CD4-positive, alpha-beta T cell (primary cell): Measurements from ENCODE around the gene LPP. TPM values are rescaled to one million over a fixed set of nuclear protein-coding genes. Genes with fewer than 3 reads are reported as not detected.

Experiments used
- ATAC-seq: fragments of 200-7000 bp; cut with Tn5 transposase; one replicate; pipeline ENCODE4 v1.10.0; 2022; ENCODE audit warnings: mild to moderate bottlenecking; ENCODE audit not compliant: poor library complexity
- CTCF ChIA-PET: fragments of 350-600 bp; sonication (Branson Sonifier 250); formaldehyde crosslinking; loops from one replicate; lab custom pipeline; 2021; ENCODE audit warnings: antibody characterized with exemption, inconsistent platforms; lab: Charles Lee
- POLR2A ChIA-PET: fragments of 350-600 bp; sonication (Branson Sonifier 250); formaldehyde crosslinking; loops from one replicate; lab custom pipeline; 2021; ENCODE audit warnings: antibody characterized with exemption, inconsistent platforms; lab: Charles Lee
- DNase-seq, 14 experiments: peaks; one replicate each; pipeline ENCODE4 v3.0.0-alpha.2; 2013 to 2020; ENCODE audit warnings: mixed read lengths in 2 of 14
- H3K27ac ChIP-seq, 2 donors: one replicate each; pipeline versions ENCODE4 v1.5.1 to v1.7.0; 2013; ENCODE audit warnings: low read length in 2 of 2, low read depth in 1 of 2, mild to moderate bottlenecking in 1 of 2
- H3K27me3 ChIP-seq, 2 experiments: 1 replicate in 1 of 2; 2 replicates in 1 of 2; pipeline versions ENCODE4 v1.6.1 to v1.7.0; 2013; ENCODE audit warnings: low read length in 2 of 2, control low read depth in 1 of 2, mild to moderate bottlenecking in 1 of 2, moderate library complexity in 1 of 2; ENCODE audit not compliant: insufficient read depth in 2 of 2, control insufficient read depth in 1 of 2
- H3K36me3 ChIP-seq: one replicate; pipeline ENCODE4 v1.6.1; 2013; ENCODE audit warnings: low read length, control low read depth; ENCODE audit not compliant: insufficient read depth
- H3K4me1 ChIP-seq: one replicate; pipeline ENCODE4 v1.6.1; 2013; ENCODE audit warnings: low read length, control low read depth; ENCODE audit not compliant: insufficient read depth
- H3K4me3 ChIP-seq: one replicate; pipeline ENCODE4 v1.5.1; 2013; ENCODE audit warnings: mild to moderate bottlenecking, low read length, moderate library complexity
- H3K9me3 ChIP-seq, 2 experiments: 1 replicate in 1 of 2; 2 replicates in 1 of 2; pipeline versions ENCODE4 v1.6.1 to v1.7.0; 2013; ENCODE audit warnings: low read length in 2 of 2, mild to moderate bottlenecking in 2 of 2, control low read depth in 1 of 2, moderate library complexity in 1 of 2; ENCODE audit not compliant: control insufficient read depth in 1 of 2, insufficient read depth in 1 of 2
- H3K27ac Mint-ChIP-seq: one replicate; pipeline ENCODE4 v1.8.0; 2020; ENCODE audit warnings: mixed read lengths
- H3K27me3 Mint-ChIP-seq: one replicate; pipeline ENCODE4 v1.8.0; 2021; ENCODE audit warnings: mixed read lengths
- H3K36me3 Mint-ChIP-seq: one replicate; pipeline ENCODE4 v1.8.0; 2021; ENCODE audit warnings: low read depth, mixed read lengths
- H3K4me1 Mint-ChIP-seq: one replicate; pipeline ENCODE4 v1.8.0; 2021; ENCODE audit warnings: low read depth, mixed read lengths
- H3K4me3 Mint-ChIP-seq: one replicate; pipeline ENCODE4 v1.8.0; 2020; ENCODE audit warnings: mild to moderate bottlenecking, mixed read lengths
- H3K9me3 Mint-ChIP-seq: one replicate; pipeline ENCODE4 v1.8.0; 2020; ENCODE audit warnings: mixed read lengths
- CTCF ChIP-seq: fragments of 200-600 bp; IDR thresholded peaks from one replicate; pipeline ENCODE4 v1.8.0; 2022; ENCODE audit warnings: antibody characterized with exemption, mild to moderate bottlenecking
- intact Hi-C, 2 experiments: fragments of 100-400 bp; cut with DNase I in 1 of 2; cut with micrococcal nuclease in 1 of 2; formaldehyde crosslinking; loops; one replicate each; pipeline versions ENCODE4 v1.15.1 to v1.9.0; 2023 to 2025; cut with DNase I, micrococcal nuclease
- total RNA-seq, 174 experiments: library from RNA in 2 of 174; stranded (reverse) in 2 of 174; gene quantifications; one replicate each; pipeline ENCODE4 v1.2.3 and lab custom pipeline; 2021 to 2026

LPP gene
- total RNA-seq, 2 experiments from 2014 or later = 45.6 to 45.9 TPM

GRCh38 chr3:188706599-188706998 lies 552.6 kb downstream of the LPP start:
- no peaks in the 10 kb centered on the region for H3K36me3 ChIP-seq
- POLR2A ChIA-PET = no interaction called here
- H3K9me3 ChIP-seq = no peaks in the 10 kb centered on the region
- no peaks in the 10 kb centered on the region for H3K4me1 ChIP-seq
- CTCF ChIA-PET = no interaction called here
- Mint-ChIP-seq H3K27me3 (no peaks in the 10 kb centered on the region), H3K9me3 (no peaks in the 10 kb centered on the region), H3K4me3 (no peak overlapping the region), H3K27ac (no peak overlapping the region), H3K4me1 (peaks cover 9% of the 10 kb centered on the region), H3K36me3 (peaks cover 16% of the 10 kb centered on the region)
- ATAC-seq (no peak), DNase-seq (no peak)
- intact Hi-C loops = no loop called here
- H3K4me3 ChIP-seq = no peak overlapping the region
- no peak for TF ChIP-seq CTCF
- H3K27me3 ChIP-seq = no peaks in the 10 kb centered on the region
- H3K27ac ChIP-seq = no peak overlapping the region

GRCh38 chr3:188707381-188708288 lies 553.7 kb downstream of the LPP start:
- TF ChIP-seq CTCF = no peak
- ATAC-seq (no peak), DNase-seq (no peak)
- Mint-ChIP-seq H3K9me3 (no peaks in the 10 kb centered on the region), H3K36me3 (peaks cover 16% of the 10 kb centered on the region), H3K27me3 (no peaks in the 10 kb centered on the region), H3K4me3 (no peak overlapping the region), H3K4me1 (peaks cover 9% of the 10 kb centered on the region), H3K27ac (no peak overlapping the region)
- ChIA-PET POLR2A (no interaction called here), CTCF (no interaction called here)
- no peaks in the 10 kb centered on the region for H3K9me3 ChIP-seq
- no peak overlapping the region for H3K27ac ChIP-seq
- no peaks in the 10 kb centered on the region for H3K36me3 ChIP-seq
- no peak overlapping the region for H3K4me3 ChIP-seq
- H3K27me3 ChIP-seq = no peaks in the 10 kb centered on the region
- intact Hi-C loops = no loop called here
- H3K4me1 ChIP-seq = no peaks in the 10 kb centered on the region

GRCh38 chr3:188711881-188712247 lies 557.9 kb downstream of the LPP start:
- ChIA-PET POLR2A (no interaction called here), CTCF (no interaction called here)
- no peak for TF ChIP-seq CTCF

More at GRCh38 chr3:188711881-188712247, 557.9 kb downstream of the LPP start:
- H3K27me3 Mint-ChIP-seq = no peaks in the 10 kb centered on the region
- ATAC-seq (no peak), DNase-seq (no peak)
- intact Hi-C loops = no loop called here
- Histone ChIP-seq H3K4me1 (no peaks in the 10 kb centered on the region), H3K36me3 (no peaks in the 10 kb centered on the region), H3K27ac (no peak overlapping the region), H3K27me3 (no peaks in the 10 kb centered on the region), H3K9me3 (no peaks in the 10 kb centered on the region), H3K4me3 (no peak overlapping the region)
- H3K4me3 Mint-ChIP-seq = no peak overlapping the region
- H3K27ac Mint-ChIP-seq = no peak overlapping the region
- peaks cover 16% of the 10 kb centered on the region for H3K36me3 Mint-ChIP-seq
- H3K4me1 Mint-ChIP-seq = peaks cover 9% of the 10 kb centered on the region
- no peaks in the 10 kb centered on the region for H3K9me3 Mint-ChIP-seq
